Measurements from ENCODE around the gene BANP.
"Not testable (repeated sequence)": the region's sequence is repeated elsewhere in the genome, so short reads cannot be mapped to it uniquely, and the experiment has no call there.

The BANP gene, protein sequence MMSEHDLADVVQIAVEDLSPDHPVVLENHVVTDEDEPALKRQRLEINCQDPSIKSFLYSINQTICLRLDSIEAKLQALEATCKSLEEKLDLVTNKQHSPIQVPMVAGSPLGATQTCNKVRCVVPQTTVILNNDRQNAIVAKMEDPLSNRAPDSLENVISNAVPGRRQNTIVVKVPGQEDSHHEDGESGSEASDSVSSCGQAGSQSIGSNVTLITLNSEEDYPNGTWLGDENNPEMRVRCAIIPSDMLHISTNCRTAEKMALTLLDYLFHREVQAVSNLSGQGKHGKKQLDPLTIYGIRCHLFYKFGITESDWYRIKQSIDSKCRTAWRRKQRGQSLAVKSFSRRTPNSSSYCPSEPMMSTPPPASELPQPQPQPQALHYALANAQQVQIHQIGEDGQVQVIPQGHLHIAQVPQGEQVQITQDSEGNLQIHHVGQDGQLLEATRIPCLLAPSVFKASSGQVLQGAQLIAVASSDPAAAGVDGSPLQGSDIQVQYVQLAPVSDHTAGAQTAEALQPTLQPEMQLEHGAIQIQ

DNA sequence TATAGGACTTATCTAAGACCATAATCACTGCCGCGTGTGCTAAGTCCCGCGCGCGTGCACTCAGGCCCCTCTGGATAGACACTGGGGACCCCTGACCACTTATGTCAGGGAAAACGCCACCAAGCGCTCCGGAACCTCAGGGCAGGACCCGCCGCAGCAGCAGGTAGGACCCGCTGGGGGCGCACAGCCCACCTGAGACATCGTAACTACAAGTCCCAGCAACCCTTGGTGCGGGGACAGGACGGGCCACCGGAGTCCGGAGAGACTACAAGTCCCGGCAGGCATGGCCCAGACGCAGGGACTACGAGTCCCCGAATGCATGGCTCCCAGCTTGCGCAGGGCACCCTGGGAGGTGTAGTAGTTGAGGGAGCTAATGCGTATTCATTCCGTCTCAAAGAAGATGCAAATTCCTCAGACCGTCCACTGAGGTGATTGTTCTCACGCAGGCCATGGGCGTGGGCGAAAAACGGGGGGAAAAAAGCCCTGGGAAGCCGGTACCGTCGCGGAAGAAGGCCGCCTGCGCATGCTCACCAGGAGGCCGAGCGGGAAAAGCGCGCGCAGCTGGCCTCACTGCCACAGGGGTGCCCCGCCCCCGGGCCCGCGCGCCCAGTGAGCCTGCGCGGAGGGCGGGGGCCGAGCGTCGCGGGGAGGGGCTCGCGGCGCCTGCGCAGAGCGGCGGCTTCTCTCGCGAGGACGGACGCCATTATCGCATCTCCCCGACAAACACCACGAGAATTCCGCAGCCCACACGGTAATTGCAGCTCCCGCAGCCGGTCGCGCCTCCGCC, at the start of gene BANP:
BANP (plus strand) TSS at position 670 of the 787 bp plus-strand sequence. CDS start 23,682 bp downstream, outside the sequence.
- DNase-seq (ENCODE audit: low read depth, low spot score): peak; percentile 91

DNA sequence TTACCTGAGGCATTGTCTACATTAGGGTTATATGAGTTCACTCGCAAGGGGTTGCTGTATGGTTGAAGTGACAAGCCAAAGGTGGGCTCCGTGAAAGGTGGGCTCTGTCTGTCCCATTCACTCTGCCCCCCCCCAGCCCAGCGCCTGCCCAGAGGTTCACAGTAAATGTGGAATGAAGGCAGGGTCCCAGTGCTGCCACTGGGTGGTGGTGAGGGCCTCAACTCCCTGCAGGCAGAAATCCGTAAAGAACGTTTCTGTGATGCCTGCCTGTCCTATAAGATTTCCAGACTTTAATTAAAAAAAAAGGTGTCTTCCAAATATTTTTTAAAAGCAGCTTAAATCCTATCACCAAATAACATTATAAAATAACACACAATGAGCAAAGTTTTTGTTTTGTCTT, 46.3 kb upstream of the BANP start:
- DNase-seq (ENCODE audit: low read depth, low spot score): not testable (repeated sequence)

DNA sequence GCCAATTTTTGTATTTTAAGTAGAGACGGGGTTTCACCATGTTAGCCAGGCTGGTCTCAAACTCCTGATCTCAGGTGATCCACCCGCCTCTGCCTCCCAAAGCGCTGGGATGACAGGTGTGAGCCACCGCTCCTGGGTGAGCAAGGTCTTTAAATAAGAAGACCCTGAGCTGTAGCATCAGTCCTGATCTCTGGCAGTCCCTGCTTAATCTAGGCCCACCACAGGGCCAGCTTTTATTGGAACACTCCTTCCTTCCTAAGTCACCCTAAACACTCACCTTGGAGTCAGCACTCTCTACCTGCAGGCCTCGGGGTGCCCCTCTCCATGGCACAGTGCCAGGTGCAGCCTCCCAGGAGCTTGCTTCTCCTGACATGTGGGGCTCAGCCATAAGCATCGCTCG, 45.7 kb upstream of the BANP start:
- not testable (repeated sequence) for DNase-seq (ENCODE audit: low read depth, low spot score)

DNA sequence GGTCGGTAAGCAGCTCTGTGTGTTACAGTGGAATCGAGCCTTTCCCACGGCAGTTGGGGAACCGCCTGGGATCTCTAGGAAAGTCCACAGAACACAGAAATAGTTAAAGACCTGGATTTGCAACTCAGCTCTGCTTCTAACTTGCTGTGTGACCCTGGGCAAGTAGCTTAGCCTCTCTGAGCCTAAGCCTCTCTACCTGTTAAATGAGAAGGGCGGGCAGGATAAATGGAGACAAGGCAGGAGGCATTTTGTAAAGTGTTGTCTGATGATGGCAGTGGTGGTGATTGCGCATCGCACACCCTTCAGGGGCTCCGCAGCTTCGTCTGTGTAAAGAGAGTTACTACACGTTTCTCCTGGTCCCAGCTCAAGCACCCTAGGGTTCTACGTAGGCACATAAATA, 43.1 kb upstream of the BANP start:
- not testable (repeated sequence) for DNase-seq (ENCODE audit: low read depth, low spot score)

DNA sequence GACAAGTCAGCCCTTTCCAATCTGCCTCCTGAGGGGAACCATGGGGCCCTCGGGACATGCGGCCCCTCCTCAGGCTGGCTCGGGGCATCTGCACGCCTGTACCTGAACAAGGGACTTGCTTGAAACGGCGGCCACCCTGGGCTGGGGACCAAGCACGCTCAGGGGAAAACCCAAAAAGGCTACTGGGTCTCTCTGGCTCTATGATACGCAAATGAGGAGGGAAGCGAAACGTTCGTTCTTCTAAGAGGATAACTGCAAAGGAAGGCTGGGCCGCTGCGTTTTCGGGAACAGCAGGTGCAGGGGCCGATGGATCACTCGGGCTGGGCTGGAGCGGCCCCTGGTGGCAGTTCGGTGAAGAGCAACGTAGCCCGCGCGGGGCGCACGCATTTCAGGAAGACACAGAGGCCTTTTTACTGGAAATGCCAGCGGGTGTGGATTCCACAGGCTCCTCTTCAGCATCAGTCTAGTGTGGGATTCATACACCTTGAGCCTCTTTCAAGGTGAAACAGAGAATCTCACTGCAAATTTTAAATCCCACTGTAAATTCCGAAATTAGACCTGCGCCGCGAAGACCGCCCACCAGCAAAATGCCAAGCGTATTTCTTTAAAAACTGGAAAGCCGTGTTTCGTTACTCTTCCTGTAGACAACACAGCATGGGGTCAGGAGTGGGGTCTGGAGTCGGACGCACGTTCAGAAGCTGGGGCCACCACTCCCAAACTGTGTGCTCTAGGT, 41.9 kb upstream of the BANP start:
- DNase-seq (ENCODE audit: low read depth, low spot score): not testable (repeated sequence)

DNA sequence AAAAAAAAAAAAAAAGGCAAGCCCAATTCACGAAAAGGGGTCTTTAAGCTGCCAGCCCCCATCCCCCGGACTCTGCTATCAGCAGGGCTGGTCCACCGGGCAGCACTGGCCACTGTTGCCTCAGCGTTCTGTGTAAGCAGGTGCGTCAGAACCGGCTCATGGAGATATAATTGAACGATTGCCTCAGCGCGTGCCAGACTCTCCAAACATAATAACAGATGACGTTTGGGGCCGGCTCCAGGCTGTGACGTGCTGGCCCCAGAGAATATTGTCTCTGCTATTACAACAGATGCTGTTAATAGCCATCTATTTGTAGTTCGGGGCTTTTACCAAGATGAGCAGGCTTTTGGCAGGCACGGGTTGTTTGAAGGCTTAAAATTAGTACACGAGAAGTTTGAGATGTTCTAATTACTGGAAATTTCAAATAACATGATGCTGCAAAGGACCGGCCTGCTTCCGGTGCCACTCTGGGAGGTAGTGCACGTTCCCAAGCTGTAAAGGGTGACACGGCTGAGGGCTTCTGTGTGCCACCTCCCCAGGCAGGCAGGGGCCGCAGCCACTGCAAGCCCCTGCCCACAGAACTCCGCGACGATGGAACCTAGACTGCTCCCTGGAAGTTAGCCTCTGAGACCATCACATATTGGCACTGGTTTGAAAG, 40.0 kb upstream of the BANP start:
- DNase-seq (ENCODE audit: low read depth, low spot score): peak; percentile 37

DNA sequence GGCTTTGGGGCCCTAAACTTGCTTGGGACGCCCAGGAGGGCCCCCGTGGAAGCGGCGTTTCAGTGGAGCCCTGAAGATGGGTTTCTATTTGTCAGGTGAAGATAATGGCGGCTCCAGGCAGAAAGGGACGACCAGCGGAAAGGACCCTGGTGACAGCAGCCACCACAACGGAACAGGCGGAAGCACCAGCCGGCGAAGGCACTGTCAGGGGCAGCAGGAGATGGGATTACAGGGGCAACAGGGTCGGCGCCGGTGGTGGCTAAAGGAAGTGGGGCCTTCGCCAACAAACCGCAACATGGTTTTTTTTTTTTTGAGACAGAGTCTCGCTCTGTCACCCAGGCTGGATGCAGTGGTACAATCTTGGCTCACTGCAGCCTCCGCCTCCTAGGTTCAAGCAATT, 38.5 kb upstream of the BANP start:
- not testable (repeated sequence) for DNase-seq (ENCODE audit: low read depth, low spot score)

DNA sequence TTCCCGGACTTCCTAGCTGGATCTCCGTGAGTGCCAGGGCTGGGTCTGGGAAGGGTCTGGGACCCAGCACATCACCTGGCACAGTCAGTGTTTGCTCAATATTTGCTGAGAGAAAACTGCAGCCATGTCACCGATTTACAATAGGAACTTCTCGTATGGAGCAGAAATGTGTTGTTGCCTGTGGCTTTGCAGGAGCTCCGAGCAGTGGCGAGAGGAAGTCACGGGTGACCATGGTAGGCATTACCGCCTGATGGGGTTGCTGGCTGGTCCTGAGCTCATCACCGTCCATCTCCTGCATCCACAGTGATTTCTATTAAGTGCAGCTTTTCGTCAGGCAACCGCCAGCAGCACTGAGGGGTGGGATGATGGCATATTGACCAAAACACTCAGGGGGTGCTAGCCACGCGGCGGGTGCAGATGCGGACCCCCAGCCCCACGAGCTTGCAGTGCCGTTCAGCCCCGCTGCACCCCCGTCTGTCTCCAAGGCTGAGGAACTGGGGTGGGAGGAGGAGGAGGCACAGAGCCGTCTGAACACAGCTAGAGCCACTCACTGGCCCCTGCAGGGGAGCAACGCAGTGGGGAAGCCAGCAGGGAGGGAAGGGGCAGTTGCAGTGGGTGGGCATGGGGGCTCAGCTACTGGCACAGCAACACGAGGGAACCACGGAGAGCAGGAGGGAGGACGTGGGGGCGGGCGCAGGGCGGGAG, 37.1 kb upstream of the BANP start:
- not testable (repeated sequence) for DNase-seq (ENCODE audit: low read depth, low spot score)

DNA sequence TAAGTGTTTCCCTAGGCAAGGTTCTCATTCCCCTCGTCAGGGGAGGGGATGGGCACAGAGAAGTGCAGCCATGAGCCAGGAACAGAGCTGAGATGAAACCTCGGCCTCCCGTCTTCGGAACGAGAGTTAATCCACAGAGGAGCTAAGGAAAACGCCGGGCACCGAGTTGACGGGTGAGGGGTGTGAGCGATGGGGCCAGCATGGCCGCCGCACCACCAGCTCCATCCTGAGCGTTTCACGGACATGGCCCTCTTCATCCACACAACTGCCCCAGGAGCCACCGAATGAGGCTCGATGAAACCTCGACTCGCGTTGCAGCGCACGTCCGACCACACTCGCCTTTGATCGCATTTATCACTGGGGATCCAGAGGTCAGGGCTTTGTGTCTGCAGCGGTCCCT, 36.4 kb upstream of the BANP start:
- DNase-seq (ENCODE audit: low read depth, low spot score): no peak

DNA sequence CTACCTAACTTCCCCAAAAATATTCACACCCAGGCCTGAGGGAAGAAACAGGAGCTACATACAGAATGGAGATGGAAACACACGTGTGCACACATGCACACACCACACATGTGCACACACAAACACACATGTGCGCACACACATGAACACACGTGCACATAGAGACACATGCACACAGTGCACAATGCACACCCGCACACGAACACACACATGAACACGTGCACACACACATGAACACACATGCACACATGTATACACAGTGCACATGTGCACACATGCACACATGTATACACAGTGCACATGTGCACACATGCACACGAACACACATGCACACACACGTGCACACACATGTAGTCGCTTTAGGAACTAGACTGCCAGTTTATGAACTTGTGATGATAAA, 33.7 kb upstream of the BANP start:
- no peak for DNase-seq (ENCODE audit: low read depth, low spot score)

DNA sequence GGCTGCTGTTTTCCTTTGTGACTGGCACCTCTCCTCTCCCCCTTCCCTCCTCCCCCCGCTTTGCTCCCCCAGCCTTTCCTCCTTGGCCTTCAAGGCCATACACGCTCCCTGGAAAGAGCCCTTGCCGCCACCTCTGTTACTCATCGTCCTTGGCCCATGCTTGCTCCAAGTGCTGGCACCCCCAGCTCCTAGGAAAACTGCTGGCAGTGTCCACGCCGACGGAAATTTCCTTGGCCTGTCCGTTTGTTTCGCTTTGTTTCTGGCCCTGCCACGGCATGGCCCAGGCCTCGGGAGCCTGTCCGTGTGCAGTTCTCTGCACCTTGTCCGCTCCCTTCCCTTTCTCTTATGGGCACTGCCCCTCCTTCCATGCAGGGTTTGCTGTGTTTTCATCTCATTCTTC, 32.9 kb upstream of the BANP start:
- DNase-seq (ENCODE audit: low read depth, low spot score): no peak

DNA sequence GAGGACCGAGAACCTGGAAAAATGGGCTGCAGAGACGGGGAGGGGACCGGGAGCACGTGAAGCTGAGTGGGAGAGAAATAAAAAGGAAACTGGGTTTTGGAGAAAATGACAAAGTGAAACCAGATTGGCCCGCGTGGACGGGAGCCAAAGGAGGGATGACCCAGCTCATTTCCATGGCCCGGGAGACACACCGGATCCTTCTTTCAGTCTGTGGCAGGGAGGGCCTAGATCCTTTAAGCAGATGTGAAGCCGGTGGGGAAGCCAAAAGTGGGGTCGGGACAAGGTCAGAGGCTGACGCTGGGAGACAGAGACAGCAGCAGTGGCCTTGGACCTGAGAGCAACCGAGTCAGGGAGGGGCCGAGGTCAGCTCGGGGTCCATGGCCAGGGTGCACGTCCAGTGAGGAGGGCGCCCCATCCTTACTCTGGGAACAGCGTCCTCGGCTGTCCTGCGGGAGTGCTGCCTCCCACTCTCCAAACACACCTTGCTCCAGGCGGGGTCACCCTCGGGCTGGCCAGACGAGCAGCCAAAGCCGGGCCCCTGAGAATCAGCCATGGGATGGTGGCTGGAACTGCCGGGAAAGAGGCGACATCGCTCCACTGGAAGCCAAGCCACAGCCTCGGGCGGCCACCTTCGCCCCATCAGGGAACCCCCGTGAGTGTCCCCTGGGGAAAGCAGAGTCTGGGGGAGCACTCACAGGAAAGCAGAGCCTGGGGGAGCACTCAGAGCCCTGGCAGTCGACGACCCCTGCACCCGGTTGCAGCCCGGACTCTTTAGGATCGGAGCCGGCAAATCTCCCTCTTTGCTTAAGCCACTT, 32.2 kb upstream of the BANP start:
- no peak for DNase-seq (ENCODE audit: low read depth, low spot score)

DNA sequence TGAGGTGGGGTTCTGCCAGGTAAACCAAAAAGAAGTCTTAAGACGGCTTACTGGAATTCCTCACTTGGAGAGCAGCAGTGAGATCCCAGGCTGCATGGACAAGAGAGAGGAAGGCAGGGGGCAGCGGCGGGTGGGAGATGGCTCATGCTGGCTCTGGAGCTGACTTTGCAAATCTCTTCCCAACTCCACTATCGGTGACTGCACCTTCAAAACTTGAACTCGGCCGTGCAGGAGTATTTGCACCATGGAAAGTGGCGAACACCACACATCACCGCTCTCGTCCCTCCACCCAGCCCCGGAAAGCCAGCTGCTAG, 31.6 kb upstream of the BANP start:
- DNase-seq (ENCODE audit: low read depth, low spot score): no peak

DNA sequence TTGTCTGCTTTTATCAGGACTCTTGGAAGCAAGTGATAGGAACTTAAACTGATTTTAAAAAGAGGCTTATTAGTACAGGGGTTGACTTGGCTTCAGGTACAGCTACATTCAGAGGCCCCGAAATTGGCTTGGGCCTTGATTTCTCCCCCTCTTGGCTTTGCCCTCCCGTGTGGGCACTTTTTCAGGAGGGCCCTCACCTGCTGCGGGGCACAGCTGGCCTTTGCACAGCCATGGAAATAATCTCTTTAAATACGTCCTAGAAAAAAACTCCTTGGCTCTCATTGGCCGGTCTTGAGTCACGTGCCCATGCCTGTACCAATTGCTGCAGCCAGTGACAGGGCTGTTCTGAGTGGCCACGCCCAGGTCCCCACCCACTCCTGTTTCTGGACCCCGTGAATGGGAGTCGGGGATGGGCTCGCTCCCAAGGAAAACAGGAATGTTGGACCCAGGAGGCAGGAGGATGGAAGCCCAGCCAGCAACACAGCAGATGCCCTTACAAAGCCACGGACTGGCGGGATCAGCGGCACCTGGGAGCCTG, 29.9 kb upstream of the BANP start:
- DNase-seq (ENCODE audit: low read depth, low spot score): no peak

DNA sequence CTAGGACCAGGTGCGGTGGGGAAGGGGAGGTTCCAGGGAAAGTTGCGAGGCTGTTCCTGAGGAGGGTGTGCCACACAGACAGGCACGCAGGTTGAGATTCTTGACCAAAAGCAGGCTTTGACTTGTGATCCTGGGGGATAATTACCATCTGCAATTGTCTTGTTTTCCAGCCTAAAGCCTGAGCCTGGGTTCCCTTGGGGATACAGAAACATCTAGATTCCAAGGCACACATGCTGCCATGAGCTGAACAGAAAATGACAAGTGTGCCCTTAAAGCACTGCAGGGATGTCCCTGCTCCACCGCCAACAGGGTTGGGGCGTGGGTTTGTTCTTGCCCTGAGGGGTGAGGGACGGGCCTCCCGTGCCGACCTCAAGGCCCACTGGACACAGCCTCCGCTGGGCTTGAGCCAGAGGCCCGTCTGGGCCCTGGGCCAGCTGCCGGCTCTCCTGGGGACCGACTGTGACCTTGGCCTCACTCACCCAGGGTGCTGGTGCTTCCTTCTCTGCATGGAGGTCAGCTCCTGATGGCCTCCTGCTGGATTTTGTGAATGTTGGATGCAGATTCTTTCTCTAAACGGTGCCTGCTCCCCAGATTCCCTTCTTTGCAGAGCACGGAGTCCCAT, 28.9 kb upstream of the BANP start:
- DNase-seq (ENCODE audit: low read depth, low spot score): peak; percentile 47

DNA sequence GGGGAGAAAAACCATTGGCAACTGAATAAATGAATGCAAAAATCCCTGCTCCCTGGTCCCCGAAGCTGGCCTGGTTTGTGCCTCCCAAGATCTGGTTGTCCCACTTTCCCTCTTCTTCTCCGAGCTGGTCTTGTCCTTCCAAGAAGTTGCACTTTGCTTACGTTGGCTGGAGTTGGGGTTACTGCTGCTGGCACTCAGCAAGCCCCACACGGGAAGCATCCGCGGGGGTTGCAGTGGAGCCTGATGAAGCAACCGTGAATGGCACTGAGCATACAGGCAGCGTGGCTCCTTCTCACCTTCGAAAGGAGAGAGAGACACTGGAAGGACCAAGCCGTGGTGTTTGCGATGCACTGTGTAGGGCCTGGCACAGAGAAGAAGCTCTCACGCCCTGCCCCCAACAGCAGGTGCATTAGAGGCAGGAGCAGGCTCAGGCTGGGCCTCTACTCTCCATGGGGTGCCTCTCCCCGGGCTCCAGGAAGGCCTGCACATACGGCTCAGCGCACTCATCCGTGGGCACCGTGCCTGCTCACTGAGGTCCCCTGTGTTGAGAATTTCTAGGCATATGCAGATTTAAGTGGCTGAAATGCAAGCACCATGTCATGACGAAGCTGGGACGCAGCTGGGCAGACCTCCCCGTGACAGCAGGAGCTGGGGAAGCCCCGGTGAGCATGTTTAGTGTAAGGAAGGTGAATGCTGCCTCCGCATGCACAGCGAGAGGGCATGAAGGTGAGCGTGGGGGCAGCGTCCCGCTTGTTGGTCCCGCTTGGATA, 27.0 kb upstream of the BANP start:
- no peak for DNase-seq (ENCODE audit: low read depth, low spot score)

DNA sequence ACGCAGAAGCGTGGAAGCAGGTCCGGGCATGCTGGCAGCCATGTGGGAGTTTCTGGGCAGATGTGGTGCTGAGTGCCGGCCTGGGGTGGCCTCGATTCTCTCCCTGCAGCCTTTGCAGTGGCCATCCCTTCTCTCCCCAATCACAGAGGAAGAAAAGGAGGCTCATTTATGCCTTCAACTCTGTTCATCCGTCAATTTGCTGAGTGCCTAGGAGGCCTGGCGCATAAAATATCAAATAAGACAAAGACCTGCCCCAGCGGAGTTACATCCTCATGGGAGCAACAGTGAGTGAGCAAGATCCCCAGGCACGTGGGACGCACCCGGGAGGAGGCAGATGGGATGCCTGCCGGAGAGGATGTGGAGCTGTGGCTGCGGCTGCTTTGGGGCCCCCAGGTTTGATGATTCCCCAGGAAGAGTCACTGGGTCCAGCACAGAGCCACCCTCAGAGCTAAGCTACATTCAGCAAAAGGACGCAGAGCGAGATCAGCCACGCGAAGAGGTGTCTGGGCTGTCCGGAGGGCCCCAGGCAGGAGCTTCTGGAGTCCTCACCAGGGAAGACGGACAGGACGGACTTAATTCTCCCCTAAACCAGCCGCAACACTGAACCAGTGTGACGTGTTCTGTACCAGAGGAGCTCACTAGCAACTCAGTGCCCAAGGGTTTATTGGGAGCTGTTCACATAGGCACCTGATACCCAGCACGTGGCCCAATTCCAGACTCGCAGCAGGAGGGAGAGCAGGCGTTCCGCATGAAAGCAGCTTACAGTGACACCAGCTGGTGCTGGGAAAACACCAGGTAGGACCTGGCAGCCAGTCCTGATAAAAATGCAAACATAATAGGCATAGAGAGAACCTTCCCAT, 26.2 kb upstream of the BANP start:
- no peak for DNase-seq (ENCODE audit: low read depth, low spot score)

Data from brain pericyte (primary cell).